MM.1S (cell line): ENCODE data around the gene CNNM4.

Experiments used
- CTCF ChIP-seq: fragments of 300-600 bp; sonication (generic); IDR thresholded peaks from 2 replicates; pipeline ENCODE4 v1.5.1; 2016; ENCODE audit warnings: antibody characterized with exemption, low read length, mixed read lengths
- EZH2 ChIP-seq: fragments of 300-600 bp; sonication (generic); optimal IDR thresholded peaks from 2 replicates; pipeline ENCODE3; 2017; ENCODE audit warnings: low read depth, mild to moderate bottlenecking, antibody characterized with exemption, low read length, mixed read lengths
- EZH2phosphoT487 ChIP-seq: fragments of 300-600 bp; sonication (generic); IDR thresholded peaks from 2 replicates; pipeline ENCODE4 v1.6.1; 2018; ENCODE audit warnings: antibody characterized with exemption, low read length

- TF ChIP-seq CTCF (no peak), EZH2 (no peak), EZH2phosphoT487 (no peak)
These were observed 9.9 kb downstream of the CNNM4 start for GRCh38 chr2:96770442-96771202.
